Endothelial cell of umbilical vein (primary cell): Measurements from ENCODE around the gene TP53RK. TPM values are rescaled to one million over a fixed set of nuclear protein-coding genes. Genes with fewer than 3 reads are reported as not detected.

Experiments
- BruUV-seq: library from RNA; stranded (reverse); fragments of 400-500 nt; replicated peaks from 2 replicates; lab custom pipeline; 2021; lab: Mats Ljungman, UMichigan
- CTCF ChIA-PET: fragments of 300-600, 350-600 bp; sonication (Branson Sonifier 250); formaldehyde crosslinking; loops from one replicate; lab custom pipeline; 2021; ENCODE audit warnings: antibody characterized with exemption, inconsistent platforms; lab: Charles Lee
- POLR2A ChIA-PET: fragments of 300-600, 350-600 bp; sonication (Branson Sonifier 250); formaldehyde crosslinking; loops from one replicate; lab custom pipeline; 2021; ENCODE audit warnings: antibody characterized with exemption, inconsistent platforms; lab: Charles Lee
- DNase-seq: peaks from one replicate; pipeline ENCODE4 v3.0.0-alpha.2; 2011; ENCODE audit warnings: low read depth, low spot score
- FAIRE-seq: peaks from 2 replicates; lab custom pipeline; 2011; peaks lifted over from hg19 to GRCh38; lab: Jason Lieb, UNC
- H2AFZ ChIP-seq: 2 replicates; pipeline ENCODE4 v1.6.0; 2012; ENCODE audit warnings: low read depth, low read length, control low read depth, inconsistent platforms
- H3K27ac ChIP-seq: 2 replicates; pipeline ENCODE4 v1.5.1; 2011; ENCODE audit warnings: low read depth, mild to moderate bottlenecking, control low read depth, low read length, moderate library complexity; ENCODE audit not compliant: insufficient read depth
- H3K27me3 ChIP-seq, 2 experiments: 2 replicates each; pipeline versions ENCODE4 v1.6.0 to v1.6.1; 2011; ENCODE audit warnings: low read length in 2 of 2, mixed read lengths in 1 of 2; ENCODE audit not compliant: control insufficient read depth in 2 of 2, insufficient read depth in 2 of 2
- H3K36me3 ChIP-seq, 2 experiments: 2 replicates in 1 of 2; 3 replicates in 1 of 2; pipeline ENCODE4 v1.5.1; 2011; ENCODE audit warnings: low read length in 2 of 2, mild to moderate bottlenecking in 1 of 2, moderate library complexity in 1 of 2; ENCODE audit not compliant: control insufficient read depth in 2 of 2, insufficient read depth in 2 of 2; ENCODE audit errors: extremely low read depth in 1 of 2
- H3K4me1 ChIP-seq: 3 replicates; pipeline ENCODE4 v1.5.1; 2011; ENCODE audit warnings: mild to moderate bottlenecking, low read length; ENCODE audit not compliant: control insufficient read depth, insufficient read depth; ENCODE audit errors: extremely low read depth
- H3K4me2 ChIP-seq: 2 replicates; pipeline ENCODE4 v1.6.1; 2011; ENCODE audit warnings: low read length, control low read depth, mixed read lengths; ENCODE audit not compliant: insufficient read depth
- H3K4me3 ChIP-seq, 3 experiments: fragments of 200-600 bp in 1 of 3; sonication (generic), shearing (Covaris generic) in 1 of 3; replicated peaks in 1 of 3; 2 replicates each; pipeline ENCODE4 v1.5.1; 2011 to 2016; ENCODE audit warnings: control low read depth in 3 of 3, low read length in 3 of 3, mild to moderate bottlenecking in 2 of 3, inconsistent platforms in 1 of 3, low read depth in 1 of 3, moderate library complexity in 1 of 3; ENCODE audit not compliant: insufficient read depth in 1 of 3
- H3K79me2 ChIP-seq: 2 replicates; pipeline ENCODE4 v1.6.0; 2012; ENCODE audit warnings: low read length, inconsistent platforms; ENCODE audit not compliant: control insufficient read depth, insufficient read depth
- H3K9ac ChIP-seq: replicated peaks from 2 replicates; pipeline ENCODE3; 2011; ENCODE audit warnings: low read length, control low read depth; ENCODE audit not compliant: insufficient read depth; ENCODE audit errors: extremely low read depth
- H3K9me1 ChIP-seq: replicated peaks from 3 replicates; pipeline ENCODE4 v1.6.0; 2011; ENCODE audit warnings: mild to moderate bottlenecking, low read length; ENCODE audit not compliant: control insufficient read depth, insufficient read depth; ENCODE audit errors: extremely low read depth
- H3K9me3 ChIP-seq: replicated peaks from 2 replicates; pipeline ENCODE4 v1.5.1; 2012; ENCODE audit warnings: low read length, inconsistent platforms; ENCODE audit not compliant: control insufficient read depth, insufficient read depth
- H4K20me1 ChIP-seq: replicated peaks from 2 replicates; pipeline ENCODE3; 2011; ENCODE audit warnings: mild to moderate bottlenecking, low read length; ENCODE audit not compliant: control insufficient read depth, insufficient read depth; ENCODE audit errors: extremely low read depth
- GATA2 ChIP-seq: IDR thresholded peaks from 2 replicates; pipeline ENCODE4 v1.7.0; 2011; ENCODE audit warnings: low read depth, mild to moderate bottlenecking, moderate library complexity, mixed read lengths, low read length; ENCODE audit not compliant: insufficient read length, insufficient read depth
- POLR2AphosphoS5 ChIP-seq: IDR thresholded peaks from 2 replicates; pipeline ENCODE4 v1.6.1; 2012; ENCODE audit warnings: low read depth, mild to moderate bottlenecking, control low read depth, low read length, moderate library complexity; ENCODE audit not compliant: insufficient read depth
- dilution Hi-C: fragments of 300-500 bp; cut with MboI; formaldehyde crosslinking; loops from one replicate; pipeline ENCODE4 v1.15.0; 2019; ENCODE audit warnings: low sequenced_read_pairs; ENCODE audit not compliant: extremely low pct_ligation_motif_present
- intact Hi-C: fragments of 100-400 bp; cut with micrococcal nuclease; formaldehyde crosslinking; loops from one replicate; pipeline ENCODE4 v1.10.0; 2022
- polyA plus RNA-seq, 4 experiments: library from polyadenylated mRNA; depleted of rRNA in 3 of 4; stranded (reverse) in 3 of 4; unstranded in 1 of 4; fragments of >200 nt; gene quantifications; 2 replicates each; pipeline versions ENCODE4 v1.2.1 to v1.2.3, GENCODE V29; 2011 to 2012; ENCODE audit warnings: missing spikeins in 1 of 4
- total RNA-seq: library from RNA; stranded (reverse); gene quantifications from 2 replicates; pipeline ENCODE4 v1.2.3, GENCODE V29; 2021
- TF ChIP-seq, protein P1 (sequence below): IDR thresholded peaks from 2 replicates; pipeline ENCODE4 v1.6.1; 2011; ENCODE audit not compliant: insufficient read depth, insufficient read length
- TF ChIP-seq, protein P2 (sequence below), 2 donors: IDR thresholded peaks; 1 replicate in 1 of 2; 2 replicates in 1 of 2; pipeline ENCODE4 v1.5.1; 2011; ENCODE audit warnings: low read length in 2 of 2, mild to moderate bottlenecking in 2 of 2, moderate library complexity in 2 of 2, control low read depth in 1 of 2, inconsistent platforms in 1 of 2, low read depth in 1 of 2; ENCODE audit not compliant: insufficient read depth in 1 of 2; ENCODE audit errors: extremely low read depth in 1 of 2

The TP53RK gene
- total and polyA plus RNA-seq, 2 donors (not counting 3 experiments of a cell fraction or from before 2014, with no cell fraction given): 7.0 to 13.1 TPM

DNA sequence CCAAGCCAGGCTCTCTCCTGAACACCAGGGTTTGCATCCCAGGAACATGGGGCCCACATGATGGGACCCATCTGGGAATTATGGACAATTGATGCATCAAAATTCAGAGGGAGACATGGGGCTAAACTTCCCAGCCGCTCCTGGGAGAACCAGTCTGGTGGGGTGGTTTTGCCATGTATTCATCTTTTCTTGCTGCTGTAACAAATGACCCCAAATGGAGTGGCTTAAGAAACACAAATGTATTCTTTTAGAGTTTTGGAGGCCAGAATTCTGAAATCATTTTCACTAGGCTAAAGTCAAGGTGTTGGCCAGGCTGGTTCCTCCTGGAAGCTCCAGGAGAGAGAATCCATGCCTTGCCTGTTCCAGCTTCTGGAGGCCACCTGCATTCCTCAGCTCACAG lies 44.5 kb downstream of the TP53RK start:
- no TSS peak for BruUV-seq
- dilution Hi-C loops (no loop called here), intact Hi-C loops (no loop called here)
- POLR2A ChIA-PET: no interaction called here
- CTCF ChIA-PET: no interaction called here
- DNase-seq (no peak), FAIRE-seq (no peak)
- no peaks in the 10 kb centered on the region for H3K9me1 ChIP-seq
- no peak overlapping the region for H2AFZ ChIP-seq
- H3K36me3 ChIP-seq: no peaks in the 10 kb centered on the region
- H4K20me1 ChIP-seq: no peaks in the 10 kb centered on the region
- H3K27ac ChIP-seq: no peak overlapping the region
- TF ChIP-seq GATA2: no peak
- H3K4me3 ChIP-seq: no peak overlapping the region
- H3K9ac ChIP-seq: no peak overlapping the region
- no peaks in the 10 kb centered on the region for H3K4me1 ChIP-seq
- no peaks in the 10 kb centered on the region for H3K79me2 ChIP-seq
- H3K27me3 ChIP-seq: peaks cover 2 to 3% of the 10 kb centered on the region in 2 experiments
- H3K4me2 ChIP-seq: no peak overlapping the region
- H3K9me3 ChIP-seq: no peaks in the 10 kb centered on the region

DNA sequence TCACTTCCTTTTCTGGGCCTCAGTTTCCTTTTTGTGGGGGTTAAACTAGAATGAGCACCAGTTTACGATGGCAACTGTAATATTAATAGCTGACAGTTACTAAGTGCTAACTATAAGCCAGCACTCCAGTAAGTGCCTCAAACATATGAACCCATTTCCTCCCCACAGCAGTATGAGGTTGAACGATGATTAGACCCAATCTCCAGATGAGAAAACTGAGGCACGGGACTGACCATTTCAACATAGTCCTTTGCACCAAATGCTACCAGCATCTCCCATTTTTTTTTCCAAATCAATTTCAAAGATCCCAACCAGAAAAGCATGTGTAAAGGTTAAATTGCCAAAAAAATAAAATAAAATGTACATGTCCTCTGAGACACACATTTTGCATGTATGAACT lies 45.1 kb downstream of the TP53RK start:
- no peaks in the 10 kb centered on the region for H3K4me1 ChIP-seq
- no peak overlapping the region for H2AFZ ChIP-seq
- no peak overlapping the region for H3K9ac ChIP-seq
- dilution Hi-C loops: no loop called here
- no peaks in the 10 kb centered on the region for H3K36me3 ChIP-seq
- H3K4me3 ChIP-seq: no peak overlapping the region
- H3K4me2 ChIP-seq: no peak overlapping the region
- POLR2A ChIA-PET: no interaction called here
- FAIRE-seq (no peak), DNase-seq (no peak)
- BruUV-seq: no TSS peak
- H3K9me3 ChIP-seq: no peaks in the 10 kb centered on the region
- H3K9me1 ChIP-seq: no peaks in the 10 kb centered on the region
- peaks cover 2 to 3% of the 10 kb centered on the region in 2 experiments for H3K27me3 ChIP-seq
- CTCF ChIA-PET: interaction anchor here (1.2 kb wide), 1 partner anchor 9 kb away, joined by 3 read pairs; no protein-coding TSS in a partner anchor
- TF ChIP-seq, protein P1, sequence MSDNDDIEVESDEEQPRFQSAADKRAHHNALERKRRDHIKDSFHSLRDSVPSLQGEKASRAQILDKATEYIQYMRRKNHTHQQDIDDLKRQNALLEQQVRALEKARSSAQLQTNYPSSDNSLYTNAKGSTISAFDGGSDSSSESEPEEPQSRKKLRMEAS: no peak
- no peak for TF ChIP-seq POLR2AphosphoS5
- TF ChIP-seq, protein P2, sequence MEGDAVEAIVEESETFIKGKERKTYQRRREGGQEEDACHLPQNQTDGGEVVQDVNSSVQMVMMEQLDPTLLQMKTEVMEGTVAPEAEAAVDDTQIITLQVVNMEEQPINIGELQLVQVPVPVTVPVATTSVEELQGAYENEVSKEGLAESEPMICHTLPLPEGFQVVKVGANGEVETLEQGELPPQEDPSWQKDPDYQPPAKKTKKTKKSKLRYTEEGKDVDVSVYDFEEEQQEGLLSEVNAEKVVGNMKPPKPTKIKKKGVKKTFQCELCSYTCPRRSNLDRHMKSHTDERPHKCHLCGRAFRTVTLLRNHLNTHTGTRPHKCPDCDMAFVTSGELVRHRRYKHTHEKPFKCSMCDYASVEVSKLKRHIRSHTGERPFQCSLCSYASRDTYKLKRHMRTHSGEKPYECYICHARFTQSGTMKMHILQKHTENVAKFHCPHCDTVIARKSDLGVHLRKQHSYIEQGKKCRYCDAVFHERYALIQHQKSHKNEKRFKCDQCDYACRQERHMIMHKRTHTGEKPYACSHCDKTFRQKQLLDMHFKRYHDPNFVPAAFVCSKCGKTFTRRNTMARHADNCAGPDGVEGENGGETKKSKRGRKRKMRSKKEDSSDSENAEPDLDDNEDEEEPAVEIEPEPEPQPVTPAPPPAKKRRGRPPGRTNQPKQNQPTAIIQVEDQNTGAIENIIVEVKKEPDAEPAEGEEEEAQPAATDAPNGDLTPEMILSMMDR (IDR thresholded peaks at IDR 0.05; ENCODE audit: extremely low read depth in 1 of 2, insufficient read depth in 1 of 2, low read depth in 1 of 2, low read length in 2 of 2): no peak
- H3K27ac ChIP-seq: no peak overlapping the region
- intact Hi-C loops: no loop called here
- no peaks in the 10 kb centered on the region for H4K20me1 ChIP-seq
- H3K79me2 ChIP-seq: no peaks in the 10 kb centered on the region
